ENCODE results near the gene COL5A2.

The COL5A2 gene

GRCh38 chr2:189179570-189179950, at the start of gene COL5A2:
TSS of gene COL5A2 (minus strand) at chr2:189179761. CDS start at chr2:189179604, 157 bp downstream.
- peaks cover 16% of the 10 kb centered on the region for H3K27me3 Mint-ChIP-seq
- DNase-seq = no peak
- H3K4me1 Mint-ChIP-seq (ENCODE audit: low read depth) = peaks cover 12% of the 10 kb centered on the region
- H3K27ac Mint-ChIP-seq = no peak within 1 kb of the TSS
- no peaks in the 10 kb centered on the region for H3K9me3 Mint-ChIP-seq
- no peaks in the 10 kb centered on the region for H3K36me3 Mint-ChIP-seq (ENCODE audit: low read depth)
- peak within 1 kb of the TSS; percentile 2 for H3K4me3 Mint-ChIP-seq

GRCh38 chr2:189226017-189226416, 46.5 kb upstream of the COL5A2 start:
- DNase-seq = no peak
- Mint-ChIP-seq H3K9me3 (no peaks in the 10 kb centered on the region), H3K4me1 (ENCODE audit: low read depth) (peaks cover 13% of the 10 kb centered on the region), H3K4me3 (no peak overlapping the region), H3K36me3 (ENCODE audit: low read depth) (no peaks in the 10 kb centered on the region), H3K27me3 (no peaks in the 10 kb centered on the region), H3K27ac (no peak overlapping the region)

GRCh38 chr2:189225032-189225431, 45.5 kb upstream of the COL5A2 start:
- no peaks in the 10 kb centered on the region for H3K36me3 Mint-ChIP-seq (ENCODE audit: low read depth)
- H3K4me3 Mint-ChIP-seq = no peak overlapping the region
- H3K9me3 Mint-ChIP-seq = no peaks in the 10 kb centered on the region
- H3K27ac Mint-ChIP-seq = no peak overlapping the region
- H3K4me1 Mint-ChIP-seq (ENCODE audit: low read depth) = peaks cover 10% of the 10 kb centered on the region
- H3K27me3 Mint-ChIP-seq = no peaks in the 10 kb centered on the region
- DNase-seq = no peak

GRCh38 chr2:189222468-189223105, 43.0 kb upstream of the COL5A2 start:
- Mint-ChIP-seq H3K27me3 (no peaks in the 10 kb centered on the region), H3K4me1 (ENCODE audit: low read depth) (peaks cover 18% of the 10 kb centered on the region), H3K27ac (no peak overlapping the region), H3K9me3 (no peaks in the 10 kb centered on the region), H3K4me3 (no peak overlapping the region), H3K36me3 (ENCODE audit: low read depth) (no peaks in the 10 kb centered on the region)
- DNase-seq = no peak

GRCh38 chr2:189221811-189222467, 42.4 kb upstream of the COL5A2 start:
- DNase-seq = no peak

GRCh38 chr2:189218236-189218635, 38.7 kb upstream of the COL5A2 start:
- H3K27me3 Mint-ChIP-seq = no peaks in the 10 kb centered on the region
- H3K27ac Mint-ChIP-seq = no peak overlapping the region
- DNase-seq = no peak
- no peak overlapping the region for H3K4me3 Mint-ChIP-seq
- H3K36me3 Mint-ChIP-seq (ENCODE audit: low read depth) = no peaks in the 10 kb centered on the region
- no peaks in the 10 kb centered on the region for H3K9me3 Mint-ChIP-seq
- peaks cover 11% of the 10 kb centered on the region for H3K4me1 Mint-ChIP-seq (ENCODE audit: low read depth)

More at GRCh38 chr2:189221811-189222467, 42.4 kb upstream of the COL5A2 start:
- H3K4me1 Mint-ChIP-seq (ENCODE audit: low read depth) = peaks cover 18% of the 10 kb centered on the region
- H3K27me3 Mint-ChIP-seq = no peaks in the 10 kb centered on the region
- H3K9me3 Mint-ChIP-seq = no peaks in the 10 kb centered on the region
- H3K36me3 Mint-ChIP-seq (ENCODE audit: low read depth) = no peaks in the 10 kb centered on the region
- no peak overlapping the region for H3K4me3 Mint-ChIP-seq
- H3K27ac Mint-ChIP-seq = no peak overlapping the region

GRCh38 chr2:189217541-189217940, 38.0 kb upstream of the COL5A2 start:
- DNase-seq = no peak
- H3K27me3 Mint-ChIP-seq = no peaks in the 10 kb centered on the region
- peaks cover 9% of the 10 kb centered on the region for H3K4me1 Mint-ChIP-seq (ENCODE audit: low read depth)
- no peaks in the 10 kb centered on the region for H3K36me3 Mint-ChIP-seq (ENCODE audit: low read depth)
- no peak overlapping the region for H3K27ac Mint-ChIP-seq
- H3K4me3 Mint-ChIP-seq = no peak overlapping the region
- no peaks in the 10 kb centered on the region for H3K9me3 Mint-ChIP-seq

- peaks cover 9% of the 10 kb centered on the region for H3K4me1 Mint-ChIP-seq (ENCODE audit: low read depth)
- H3K27me3 Mint-ChIP-seq = no peaks in the 10 kb centered on the region
- no peaks in the 10 kb centered on the region for H3K36me3 Mint-ChIP-seq (ENCODE audit: low read depth)
- H3K4me3 Mint-ChIP-seq = no peak overlapping the region
- no peak for DNase-seq
- no peak overlapping the region for H3K27ac Mint-ChIP-seq
- H3K9me3 Mint-ChIP-seq = no peaks in the 10 kb centered on the region
Observed at GRCh38 chr2:189217051-189217450, 37.5 kb upstream of the COL5A2 start.

GRCh38 chr2:189214484-189214883, 34.9 kb upstream of the COL5A2 start:
- Mint-ChIP-seq H3K27me3 (no peaks in the 10 kb centered on the region), H3K36me3 (ENCODE audit: low read depth) (no peaks in the 10 kb centered on the region), H3K4me1 (ENCODE audit: low read depth) (peaks cover 24% of the 10 kb centered on the region), H3K4me3 (no peak overlapping the region), H3K27ac (no peak overlapping the region), H3K9me3 (no peaks in the 10 kb centered on the region)
- no peak for DNase-seq

GRCh38 chr2:189213250-189213649, 33.7 kb upstream of the COL5A2 start:
- Mint-ChIP-seq H3K4me1 (ENCODE audit: low read depth) (peaks cover 19% of the 10 kb centered on the region), H3K9me3 (no peaks in the 10 kb centered on the region), H3K36me3 (ENCODE audit: low read depth) (no peaks in the 10 kb centered on the region), H3K4me3 (no peak overlapping the region), H3K27me3 (no peaks in the 10 kb centered on the region), H3K27ac (no peak overlapping the region)
- no peak for DNase-seq

GRCh38 chr2:189210250-189211087, 30.9 kb upstream of the COL5A2 start:
- H3K4me3 Mint-ChIP-seq = no peak overlapping the region
- H3K27me3 Mint-ChIP-seq = no peaks in the 10 kb centered on the region
- peaks cover 17% of the 10 kb centered on the region for H3K4me1 Mint-ChIP-seq (ENCODE audit: low read depth)
- no peaks in the 10 kb centered on the region for H3K36me3 Mint-ChIP-seq (ENCODE audit: low read depth)
- no peak for DNase-seq
- H3K27ac Mint-ChIP-seq = peak overlapping the region; percentile 60
- H3K9me3 Mint-ChIP-seq = no peaks in the 10 kb centered on the region

- H3K9me3 Mint-ChIP-seq = no peaks in the 10 kb centered on the region
- H3K36me3 Mint-ChIP-seq (ENCODE audit: low read depth) = no peaks in the 10 kb centered on the region
- no peak overlapping the region for H3K27ac Mint-ChIP-seq
- H3K4me3 Mint-ChIP-seq = no peak overlapping the region
- H3K4me1 Mint-ChIP-seq (ENCODE audit: low read depth) = peaks cover 33% of the 10 kb centered on the region
- H3K27me3 Mint-ChIP-seq = no peaks in the 10 kb centered on the region
- no peak for DNase-seq
Observed at GRCh38 chr2:189208254-189208653, 28.7 kb upstream of the COL5A2 start.

- H3K27ac Mint-ChIP-seq = peak overlapping the region; percentile 47
- peaks cover 22% of the 10 kb centered on the region for H3K4me1 Mint-ChIP-seq (ENCODE audit: low read depth)
Observed at GRCh38 chr2:189204322-189204941, 24.9 kb upstream of the COL5A2 start.

GRCh38 chr2:189203177-189203799, 23.7 kb upstream of the COL5A2 start:
- no peaks in the 10 kb centered on the region for H3K36me3 Mint-ChIP-seq (ENCODE audit: low read depth)
- no peaks in the 10 kb centered on the region for H3K27me3 Mint-ChIP-seq
- H3K4me3 Mint-ChIP-seq = no peak overlapping the region
- no peaks in the 10 kb centered on the region for H3K9me3 Mint-ChIP-seq
- H3K27ac Mint-ChIP-seq = no peak overlapping the region
- DNase-seq = no peak
- H3K4me1 Mint-ChIP-seq (ENCODE audit: low read depth) = peaks cover 21% of the 10 kb centered on the region

More at GRCh38 chr2:189204322-189204941, 24.9 kb upstream of the COL5A2 start:
- H3K27me3 Mint-ChIP-seq = no peaks in the 10 kb centered on the region
- no peak overlapping the region for H3K4me3 Mint-ChIP-seq
- H3K9me3 Mint-ChIP-seq = no peaks in the 10 kb centered on the region
- DNase-seq = no peak
- H3K36me3 Mint-ChIP-seq (ENCODE audit: low read depth) = no peaks in the 10 kb centered on the region

Measured in activated T-cell treated with anti-CD3 and anti-CD28 coated beads, Interleukin-2, amount 50 U/mL, for 24 hours (primary cell).